Right kidney (tissue), 9 donors: ENCODE measurements around the gene PDGFD.

Source experiments
- DNase-seq: peaks from one replicate; pipeline ENCODE4 v3.0.0-alpha.2; 2016
- long read RNA-seq, 8 donors: transcript quantifications; one replicate each; lab custom pipeline, GENCODE V29; 2026

Gene PDGFD
- long read RNA-seq, donor 1, full-length matches to known transcripts = 8 of 8 reads
- long read RNA-seq, donor 1, partial matches to known transcripts = 0 of 8 reads
- long read RNA-seq, donor 1, other reads (novel, unspliced or antisense) = 0 of 8 reads
- long read RNA-seq, donor 2, full-length matches to known transcripts = 6 of 6 reads
- long read RNA-seq, donor 2, partial matches to known transcripts = 0 of 6 reads
- long read RNA-seq, donor 2, other reads (novel, unspliced or antisense) = 0 of 6 reads
- long read RNA-seq, donor 3, partial matches to known transcripts = 0 of 3 reads
- long read RNA-seq, donor 3, other reads (novel, unspliced or antisense) = 0 of 3 reads
- long read RNA-seq, donor 4, transcript PDGFD-202 (7 exons, 3,801 nt) = major isoform, 5 of 5 reads
- long read RNA-seq, donor 4, partial matches to known transcripts = 0 of 5 reads
- long read RNA-seq, donor 4, other reads (novel, unspliced or antisense) = 0 of 5 reads
- long read RNA-seq, donor 5, partial matches to known transcripts = 0 of 1 reads
- long read RNA-seq, donor 5, other reads (novel, unspliced or antisense) = 0 of 1 reads
- long read RNA-seq, donor 6, full-length matches to known transcripts = 3 of 3 reads
- long read RNA-seq, donor 6, partial matches to known transcripts = 0 of 3 reads
- long read RNA-seq, donor 6, other reads (novel, unspliced or antisense) = 0 of 3 reads
- long read RNA-seq, donor 7, full-length matches to known transcripts = 6 of 19 reads
- long read RNA-seq, donor 7, partial matches to known transcripts = 13 of 19 reads
- long read RNA-seq, donor 7, other reads (novel, unspliced or antisense) = 0 of 19 reads
- long read RNA-seq, donor 8, partial matches to known transcripts = 0 of 3 reads
- long read RNA-seq, donor 8, other reads (novel, unspliced or antisense) = 0 of 3 reads

DNA sequence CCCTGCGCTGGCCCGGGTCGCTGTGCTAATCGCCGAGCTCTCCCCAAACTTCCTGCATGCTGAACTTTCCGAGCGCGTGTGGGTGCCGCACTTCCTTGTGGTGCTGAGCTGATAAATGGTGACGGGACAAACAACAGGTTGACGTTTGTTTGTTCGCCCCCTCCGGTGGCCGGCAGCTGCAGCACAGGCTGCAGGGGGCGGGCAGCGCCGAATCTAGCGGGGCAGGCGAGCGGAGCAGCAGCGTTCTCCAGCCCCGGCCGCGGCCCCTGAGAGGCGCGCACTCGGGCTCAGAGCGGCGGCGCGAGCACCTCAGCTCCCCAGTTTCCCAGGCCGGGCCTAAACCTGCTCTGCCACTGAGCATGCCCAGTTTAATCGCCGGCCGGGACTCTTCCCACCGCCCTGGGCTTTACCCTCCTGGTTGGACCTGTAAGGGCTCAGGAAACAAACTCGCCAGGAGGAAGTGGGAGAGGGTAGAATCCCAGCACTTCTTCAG lies at the start of gene PDGFD:
Gene PDGFD, minus strand, starts transcription at position 120 of the 493 bp plus-strand sequence.
- peak; percentile 86 for DNase-seq

DNA sequence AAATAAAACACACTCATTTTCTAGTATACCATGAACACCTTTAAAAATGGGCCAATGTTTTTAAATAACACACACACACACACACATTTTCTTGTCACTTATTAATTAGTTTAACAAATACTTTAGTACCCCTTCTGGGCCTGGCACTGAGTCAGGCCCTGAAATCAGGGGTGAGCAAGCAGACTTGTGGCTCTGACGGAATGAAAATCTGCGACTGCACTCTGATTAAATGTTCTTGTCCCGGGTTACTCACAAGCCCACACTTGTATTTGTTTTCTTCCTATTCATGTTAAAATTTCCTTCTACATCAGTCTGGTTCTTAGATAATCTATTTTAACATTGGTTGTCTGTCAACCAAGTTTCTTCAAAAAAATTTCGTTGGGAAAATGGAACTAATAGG lies 43.0 kb upstream of the PDGFD start:
- no peak for DNase-seq

DNA sequence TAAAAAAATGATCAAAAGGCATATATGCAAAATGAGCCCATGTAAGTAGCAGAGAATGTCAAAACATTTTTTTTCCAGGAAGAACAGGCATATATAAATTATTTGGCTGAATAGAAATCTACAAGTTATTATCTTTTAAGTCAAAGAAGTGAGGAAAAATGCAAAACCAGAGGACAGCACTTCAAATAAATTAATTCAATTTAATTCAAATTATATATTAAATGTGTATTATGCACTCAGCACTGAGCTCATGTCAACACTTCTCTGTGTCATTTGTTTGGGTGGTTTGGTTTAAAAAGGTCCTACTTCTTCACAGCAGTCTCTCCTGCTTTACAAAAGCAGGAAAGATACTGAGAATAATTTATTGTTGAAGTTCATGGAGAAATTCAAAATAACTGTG lies 41.9 kb upstream of the PDGFD start:
- no peak for DNase-seq

GRCh38 chr11:104200688-104201087 lies 36.7 kb upstream of the PDGFD start:
- no peak for DNase-seq

DNA sequence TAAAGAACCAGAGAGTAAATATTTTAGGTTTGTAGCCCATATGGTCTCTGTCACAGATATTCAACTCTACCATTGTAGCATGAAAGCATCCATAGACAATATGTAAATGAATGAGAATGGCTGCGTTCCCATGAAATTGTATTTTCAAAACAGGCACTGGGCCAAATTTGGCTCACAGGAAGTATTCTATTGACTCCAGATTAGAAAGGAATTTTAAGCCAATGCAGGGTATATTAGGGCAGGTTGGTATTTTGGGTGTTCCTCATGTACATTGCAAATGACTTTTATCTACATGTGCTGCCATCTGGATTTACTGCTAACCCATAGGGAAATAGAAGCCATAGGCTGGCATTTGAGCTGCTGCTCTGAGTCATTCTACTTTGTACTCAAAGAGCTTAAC lies 35.1 kb upstream of the PDGFD start:
- DNase-seq = no peak

DNA sequence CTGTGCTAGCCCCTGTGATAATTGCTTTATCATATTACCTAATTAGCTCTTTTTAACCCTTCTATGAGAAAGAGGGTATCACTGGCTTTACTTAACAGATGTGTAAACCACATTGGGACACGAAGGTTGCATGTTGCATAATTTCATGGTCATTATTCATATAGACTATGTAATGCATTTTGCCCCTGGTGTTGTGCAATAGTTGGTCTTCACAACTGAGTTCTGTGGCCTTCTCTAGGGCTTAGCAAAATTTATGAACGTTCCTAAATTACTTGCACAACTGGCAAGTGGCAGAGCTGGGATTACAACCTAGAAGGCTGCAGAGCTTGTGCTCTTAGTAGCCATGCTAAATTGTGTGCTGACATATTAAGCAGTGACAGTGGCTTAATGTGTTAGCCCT lies 34.6 kb upstream of the PDGFD start:
- no peak for DNase-seq

- no peak for DNase-seq
Observed at GRCh38 chr11:104191124-104191523, 27.2 kb upstream of the PDGFD start.

DNA sequence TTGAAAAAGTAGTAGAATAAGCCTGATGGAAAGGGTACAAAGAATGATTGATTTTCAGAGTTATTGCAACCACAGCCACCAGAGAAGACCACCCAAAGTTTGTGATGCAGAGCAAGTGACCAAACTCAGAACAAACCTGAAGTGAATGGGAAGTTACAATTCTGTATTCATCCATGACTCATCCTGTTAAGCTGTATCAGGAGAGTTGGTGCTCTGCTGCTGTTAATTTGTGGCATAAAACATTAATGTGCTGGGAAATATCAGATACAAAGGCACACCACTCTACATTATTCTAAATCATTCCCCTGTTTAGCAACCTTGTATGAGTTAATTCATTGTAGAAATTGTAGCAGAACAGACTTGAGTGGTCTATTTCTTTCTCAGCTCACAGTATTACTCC lies 19.6 kb upstream of the PDGFD start:
- no peak for DNase-seq

DNA sequence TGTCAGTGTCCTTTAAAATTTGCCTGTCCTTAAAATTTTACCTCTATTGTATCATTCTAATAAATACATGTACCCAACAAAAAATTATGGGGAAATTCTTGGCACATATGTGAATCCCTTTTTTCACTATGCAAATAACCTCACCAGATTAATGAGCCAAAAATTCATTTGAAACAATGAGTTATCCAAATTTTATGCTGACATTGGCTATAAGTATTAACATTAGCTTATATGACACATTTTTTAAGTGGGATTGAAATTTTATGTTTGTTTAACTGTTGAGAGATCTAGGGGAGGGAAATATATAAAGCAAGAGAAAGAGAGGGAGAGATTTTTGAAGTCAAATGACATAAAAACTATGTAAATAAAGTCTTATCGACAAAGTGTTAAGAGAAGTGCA lies 11.8 kb upstream of the PDGFD start:
- no peak for DNase-seq

- no peak for DNase-seq
Observed at GRCh38 chr11:104169091-104169490, 5.1 kb upstream of the PDGFD start.

DNA sequence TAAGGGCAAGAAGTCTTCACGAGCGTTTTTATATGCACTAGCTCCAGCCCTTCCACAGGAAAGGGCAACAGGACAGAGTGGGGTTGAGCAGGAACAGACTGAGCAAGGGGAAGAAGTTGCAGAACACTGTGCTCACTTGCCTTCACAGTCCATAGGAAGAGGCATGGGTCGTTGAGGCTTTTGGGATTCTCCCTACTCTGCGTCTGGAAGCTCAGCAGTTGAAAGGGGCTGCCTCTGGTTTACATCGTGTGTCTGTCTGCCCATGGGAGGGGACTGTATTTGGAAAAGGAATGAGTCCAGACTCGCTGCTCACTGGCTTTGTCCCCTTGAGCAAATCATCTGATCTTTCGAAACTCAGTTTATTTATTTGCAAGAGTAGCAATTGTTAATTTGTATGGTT lies 1.1 kb upstream of the PDGFD start:
- no peak for DNase-seq

- peak; percentile 10 for DNase-seq
Observed at GRCh38 chr11:104163100-104164027, 583 bp downstream of the PDGFD start.

DNA sequence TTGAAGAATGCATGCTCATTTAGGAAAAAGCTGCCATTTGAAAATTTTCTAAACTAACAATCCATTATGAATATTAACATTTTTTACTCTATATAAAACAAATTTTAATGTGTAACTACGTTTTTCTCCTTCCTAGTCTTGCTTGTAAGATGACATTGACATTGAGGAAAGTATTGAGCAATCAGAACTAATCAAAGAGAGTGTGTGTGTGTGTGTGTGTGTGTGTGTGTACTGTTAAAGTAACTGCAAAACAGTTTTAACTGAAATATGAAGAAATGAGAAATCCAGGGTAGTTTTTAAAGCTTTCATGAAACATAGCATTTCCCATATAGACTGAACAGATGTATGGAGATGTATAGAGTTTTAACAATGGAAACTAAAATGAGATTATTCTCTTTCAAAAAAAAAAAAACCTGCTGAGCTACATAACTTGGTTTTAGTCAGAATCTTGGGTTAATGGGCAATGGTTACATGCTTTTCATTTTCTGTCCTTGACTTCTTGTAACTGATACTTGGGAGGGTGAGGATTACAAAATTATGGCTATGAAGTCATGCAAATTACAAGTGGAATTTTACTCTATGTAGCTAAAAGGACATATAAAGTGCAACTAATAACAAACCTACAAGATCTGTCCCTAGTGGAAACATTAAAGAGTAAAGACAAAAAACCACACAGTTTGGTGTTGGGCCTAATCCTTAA lies 2.0 kb downstream of the PDGFD start:
- DNase-seq = no peak

- DNase-seq = no peak
Observed at GRCh38 chr11:104159356-104159755, 4.6 kb downstream of the PDGFD start.

DNA sequence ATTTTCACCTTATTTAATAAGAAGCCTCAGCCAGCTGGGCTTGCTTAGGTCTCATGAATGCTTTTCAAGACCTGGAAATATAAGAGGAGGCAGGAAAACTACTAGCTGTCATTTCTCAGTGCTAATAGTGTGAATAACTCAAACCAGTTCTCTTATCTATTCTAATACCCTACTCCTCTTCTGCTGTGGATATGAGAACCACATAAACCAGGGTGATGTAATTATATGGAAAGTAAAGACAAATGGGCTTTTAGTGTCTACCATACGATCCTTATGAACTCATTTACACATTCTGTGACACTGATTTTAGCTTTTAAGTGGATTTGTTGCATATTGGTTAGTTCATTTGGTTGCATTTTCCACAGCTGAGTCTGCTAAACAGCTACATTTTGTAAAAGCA lies 8.6 kb downstream of the PDGFD start:
- DNase-seq = no peak

GRCh38 chr11:104154296-104154695 lies 9.7 kb downstream of the PDGFD start:
- DNase-seq = no peak

DNA sequence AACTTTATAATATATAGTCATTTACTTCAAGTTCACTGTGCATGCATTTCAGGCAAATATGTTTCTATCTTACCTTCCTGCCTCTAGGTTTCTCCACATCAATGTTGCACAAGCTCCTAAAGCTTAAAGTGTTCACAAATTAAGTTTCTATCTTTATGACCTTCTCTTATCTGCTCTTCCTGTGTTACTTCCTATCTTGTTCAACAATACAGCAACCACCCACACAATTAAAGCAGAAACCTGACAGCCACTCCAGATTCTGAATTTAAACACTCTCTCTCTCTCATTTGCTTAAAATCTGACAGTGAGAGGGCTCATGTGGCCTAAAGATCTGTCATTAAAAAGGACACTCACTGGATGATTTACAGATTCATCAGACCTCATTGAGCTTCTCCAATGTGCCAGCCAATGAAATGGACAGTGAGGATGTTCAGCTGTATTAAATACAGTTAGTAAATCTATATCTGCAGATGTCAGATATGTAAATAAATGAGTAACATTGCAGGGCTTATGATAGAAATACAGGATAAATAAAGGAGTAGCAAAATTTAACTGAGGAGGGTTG lies 10.9 kb downstream of the PDGFD start:
- no peak for DNase-seq

DNA sequence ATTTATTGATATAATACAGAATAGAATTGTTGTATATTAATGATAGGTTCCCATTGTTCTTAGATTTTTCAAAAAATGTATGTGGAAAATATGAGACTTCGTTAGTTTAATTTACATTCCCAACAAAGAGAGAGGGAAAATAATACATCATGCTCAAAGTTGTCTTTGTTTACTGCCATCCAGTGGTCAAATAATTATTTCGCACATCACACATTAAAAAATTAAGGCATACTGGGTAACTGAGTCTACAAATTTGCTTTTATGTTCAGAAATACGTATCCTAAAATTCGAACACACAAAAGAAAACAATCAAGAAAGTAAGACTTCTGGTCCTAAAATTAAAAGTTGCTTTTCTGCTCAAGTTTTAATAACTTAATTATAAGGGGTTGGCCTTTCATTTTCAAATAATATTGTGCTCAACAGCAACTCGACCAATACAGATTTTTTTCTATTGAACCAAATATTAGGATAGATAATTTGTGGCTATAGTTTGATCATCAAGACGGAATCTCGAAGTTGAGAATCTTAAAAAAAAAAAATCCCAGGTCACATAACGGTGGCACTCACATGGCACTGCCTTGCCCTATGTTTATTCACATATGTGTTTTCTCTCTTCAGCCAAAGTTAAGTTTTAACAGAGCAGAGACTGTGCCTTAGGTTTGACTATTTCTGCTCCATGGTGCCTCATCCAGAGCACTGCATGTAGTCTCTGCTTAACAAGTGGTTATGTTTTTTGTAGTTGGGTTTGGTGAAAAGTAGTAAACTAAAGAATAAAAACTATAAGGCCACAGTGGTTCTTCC lies 12.3 kb downstream of the PDGFD start:
- DNase-seq = no peak

DNA sequence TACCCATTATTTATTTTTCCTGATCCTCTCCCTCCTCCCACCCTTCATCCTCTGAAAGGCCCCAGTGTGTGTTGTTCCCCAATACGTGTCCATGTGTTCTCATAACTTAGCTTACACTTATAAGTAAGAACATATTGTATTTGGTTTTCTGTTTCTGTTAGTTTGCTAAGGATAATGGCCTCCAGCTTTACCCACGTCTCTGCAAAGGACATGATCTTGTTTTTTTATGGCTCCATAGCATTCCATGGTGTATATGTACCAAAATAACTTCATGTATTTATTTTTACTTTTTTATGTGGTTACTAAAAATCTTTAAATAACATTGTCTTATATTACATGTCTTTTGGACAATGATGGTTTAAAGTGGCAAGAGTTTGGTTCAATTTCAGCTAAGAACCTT lies 15.2 kb downstream of the PDGFD start:
- no peak for DNase-seq

- DNase-seq = no peak
Observed at GRCh38 chr11:104148074-104148473, 15.9 kb downstream of the PDGFD start.
